Glomerular endothelial cell (primary cell): Measurements from ENCODE around the gene ACSBG1. TPM values are rescaled to one million over a fixed set of nuclear protein-coding genes. Genes with fewer than 3 reads are reported as not detected.

Experiments used
- DNase-seq: peaks from one replicate; pipeline ENCODE4 v3.0.0-alpha.2; 2011; ENCODE audit warnings: low read depth, low spot score; ENCODE audit errors: extremely low read depth
- total RNA-seq: library from RNA; depleted of rRNA; stranded (reverse); fragments of >200 nt; gene quantifications from 2 replicates; pipeline ENCODE4 v1.2.3, GENCODE V29; 2015

Gene ACSBG1
- total RNA-seq, 1 donor from 2014 or later = under 0.01 TPM

- no peak for DNase-seq
Measured at GRCh38 chr15:78223396-78224022, 10.9 kb downstream of the ACSBG1 start.

DNA sequence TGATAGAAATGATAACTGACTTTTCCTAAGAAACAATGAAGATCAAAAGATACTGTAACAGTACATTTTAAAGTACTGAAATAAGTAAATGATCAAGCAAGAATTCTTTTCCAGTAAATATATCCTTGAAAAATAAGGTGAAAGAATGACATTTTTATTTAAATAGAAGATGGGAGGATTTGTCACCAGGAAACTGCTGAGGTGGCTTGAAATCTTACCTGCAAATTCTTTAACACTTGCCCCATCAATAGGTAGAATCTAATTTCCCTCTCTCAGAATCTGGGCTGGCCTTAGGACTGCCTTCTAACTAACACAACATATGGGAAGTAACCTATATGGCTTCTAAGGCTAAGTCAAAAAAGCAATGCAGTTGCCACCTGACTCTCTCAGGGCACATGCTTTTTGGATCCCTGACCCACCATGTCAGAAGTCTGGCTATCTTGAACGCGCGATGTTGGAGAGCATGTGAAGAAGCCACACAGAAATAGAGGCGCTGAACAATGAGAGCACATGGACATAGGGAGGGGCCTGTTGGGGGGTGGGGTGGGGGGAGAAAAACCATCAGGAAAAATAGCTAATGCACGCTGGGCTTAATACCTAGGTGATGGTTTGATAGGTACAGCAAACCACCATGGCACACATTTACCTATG is 11.5 kb downstream of the ACSBG1 start:
- no peak for DNase-seq

GRCh38 chr15:78220713-78221112 is 13.7 kb downstream of the ACSBG1 start:
- DNase-seq = no peak

DNA sequence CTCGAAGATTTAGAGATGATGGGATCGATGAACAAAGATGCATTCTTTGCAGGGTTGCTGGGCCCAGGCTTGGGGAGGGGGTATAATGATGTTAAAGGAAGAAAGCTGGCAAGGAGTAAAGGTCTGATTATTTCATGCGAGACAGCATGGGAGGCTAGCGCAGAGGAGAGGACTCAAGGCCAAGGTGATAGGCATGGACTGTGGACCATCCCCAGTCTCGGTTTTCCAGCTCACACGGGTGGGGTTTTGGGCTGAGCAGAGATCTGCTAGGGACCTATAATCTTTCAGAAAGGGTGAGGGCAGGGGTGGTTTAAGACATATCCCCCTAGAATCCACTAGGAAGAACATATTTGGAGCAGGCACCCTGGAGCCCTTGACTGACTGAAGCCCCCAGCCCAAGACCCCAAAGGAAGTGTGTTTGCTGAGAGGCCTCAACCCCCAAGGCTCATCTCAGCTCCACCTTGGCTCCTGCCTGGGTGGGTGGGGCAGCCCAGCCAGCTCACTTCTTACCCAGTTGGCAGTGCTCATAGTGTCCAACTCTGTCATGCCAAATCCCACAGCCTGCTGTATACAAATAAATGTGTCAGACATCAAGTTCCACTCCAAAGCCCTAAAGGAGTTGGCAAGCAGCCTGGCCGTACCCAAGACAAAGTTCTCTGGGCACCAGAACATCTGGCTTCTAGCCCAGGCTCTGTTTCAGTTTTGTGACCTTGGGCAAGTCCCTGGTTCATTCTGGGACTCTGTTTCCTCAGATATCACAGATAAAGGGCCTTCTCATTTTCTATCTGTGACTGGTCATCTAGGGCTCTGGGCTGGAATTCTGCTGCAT is 17.9 kb downstream of the ACSBG1 start:
- no peak for DNase-seq

DNA sequence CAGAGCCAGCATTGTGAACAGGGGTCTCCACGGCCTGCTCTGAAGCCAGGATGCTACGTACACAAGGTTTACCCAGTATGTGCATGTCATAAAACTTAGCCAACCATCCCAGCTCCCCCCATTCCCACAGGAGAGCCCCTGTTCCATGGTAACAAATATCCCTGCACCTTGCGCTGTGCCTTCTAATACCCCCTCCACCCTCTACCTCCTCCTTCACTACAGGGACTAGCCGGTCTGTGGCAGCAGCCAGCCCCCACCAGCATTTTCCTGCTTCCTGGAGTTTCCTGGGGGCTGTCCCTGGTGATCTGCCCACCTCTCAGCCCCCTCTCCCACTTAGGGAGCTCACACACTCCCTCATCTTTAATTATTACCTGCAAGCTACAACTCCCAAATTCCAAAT is 20.4 kb downstream of the ACSBG1 start:
- no peak for DNase-seq

DNA sequence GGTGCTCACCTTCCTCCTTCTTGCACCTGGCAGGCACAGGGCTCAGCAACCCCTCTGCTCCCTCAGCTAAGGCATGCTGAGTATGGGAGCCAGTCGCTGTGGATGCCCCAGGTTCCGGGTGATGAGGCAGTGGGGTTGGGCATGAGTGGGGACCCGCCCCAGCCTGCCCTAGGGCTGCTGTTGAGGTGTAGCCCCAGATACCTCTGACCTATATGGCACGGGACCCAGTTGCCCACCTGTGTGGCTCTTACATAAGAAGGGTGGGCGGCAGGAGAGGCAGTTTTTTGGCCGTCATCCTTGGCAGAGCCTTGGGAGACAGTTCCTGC is 21.0 kb downstream of the ACSBG1 start:
- DNase-seq = no peak

- no peak for DNase-seq
Measured at GRCh38 chr15:78212546-78213424, 21.6 kb downstream of the ACSBG1 start.

GRCh38 chr15:78212008-78212407 is 22.4 kb downstream of the ACSBG1 start:
- no peak for DNase-seq

DNA sequence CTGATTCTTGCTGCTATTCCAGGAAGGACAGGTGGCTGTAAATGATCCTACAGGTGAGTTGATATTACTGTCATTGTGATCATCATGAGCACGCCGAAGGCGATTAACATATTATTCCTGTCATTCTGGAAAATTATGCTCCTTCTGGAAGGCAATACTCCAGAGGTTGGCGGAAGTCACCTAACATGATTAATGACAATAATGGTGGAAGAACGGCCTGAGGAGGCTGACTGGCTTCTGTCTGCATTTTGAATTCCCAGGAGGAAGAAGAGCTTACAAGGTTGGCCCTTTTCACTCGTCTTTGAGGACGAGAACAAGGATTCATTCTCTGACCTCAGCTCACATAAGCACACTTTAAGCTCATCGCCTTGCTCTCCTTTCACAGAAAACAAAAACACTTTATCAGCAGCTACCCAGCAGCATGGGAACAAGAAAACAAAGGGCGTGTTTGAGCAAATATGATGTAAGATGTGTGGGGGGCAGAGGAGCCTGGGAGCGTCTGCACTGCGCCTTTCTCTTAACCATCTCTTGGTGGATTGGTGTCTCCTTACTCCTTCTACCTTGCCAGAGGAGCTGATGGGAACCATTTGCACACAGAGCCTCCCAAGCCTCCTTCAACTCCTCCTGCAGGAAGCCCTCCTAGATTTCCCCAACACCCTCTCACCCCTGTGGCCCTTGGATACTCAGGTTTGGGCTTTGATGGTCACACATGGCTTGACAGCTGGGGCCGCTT is 23.0 kb downstream of the ACSBG1 start:
- no peak for DNase-seq

DNA sequence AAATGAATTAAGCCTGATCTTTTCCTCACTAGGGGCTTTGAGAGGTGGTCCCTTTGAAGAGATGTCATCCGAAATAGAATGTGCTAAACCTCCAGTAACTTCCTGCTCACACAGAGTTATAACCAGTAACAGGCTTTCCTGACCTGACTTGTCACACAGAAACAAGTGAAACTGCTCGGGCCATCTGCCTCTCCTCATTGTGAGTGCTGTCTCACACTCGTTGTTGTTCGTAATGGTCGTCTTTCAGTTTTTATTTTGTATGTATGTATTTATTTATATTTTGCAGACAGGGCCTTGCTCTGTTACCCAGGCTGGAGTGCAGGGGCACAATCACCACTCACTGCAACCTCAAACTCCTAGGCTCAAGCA is 24.0 kb downstream of the ACSBG1 start:
- no peak for DNase-seq

- no peak for DNase-seq
Measured at GRCh38 chr15:78209646-78210348, 24.6 kb downstream of the ACSBG1 start.

GRCh38 chr15:78208887-78209645 is 25.3 kb downstream of the ACSBG1 start:
- DNase-seq = no peak

DNA sequence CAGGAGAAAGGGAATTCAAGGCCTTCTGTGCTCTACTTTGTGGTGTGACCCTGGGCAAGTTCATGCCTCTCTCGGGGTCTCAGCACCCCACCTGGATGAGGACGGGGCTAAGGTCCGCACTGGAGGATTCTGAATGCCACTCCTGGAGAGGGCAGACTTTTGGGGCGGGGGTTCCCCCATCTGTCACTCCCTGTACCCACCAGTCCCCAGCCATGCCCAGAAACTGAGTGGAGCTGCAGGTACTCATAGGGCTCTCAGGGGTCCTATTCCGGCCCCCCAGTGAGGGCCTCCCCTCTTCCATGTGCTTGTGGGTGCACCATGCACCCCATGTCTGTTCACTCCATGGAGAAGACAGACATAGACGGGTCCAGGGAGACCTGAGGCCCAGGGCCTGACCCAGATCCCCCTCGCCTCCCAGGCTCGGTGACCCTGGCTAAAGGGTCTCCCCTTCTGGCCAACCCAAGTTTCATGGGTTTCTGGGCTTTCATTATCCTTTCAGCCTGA is 26.0 kb downstream of the ACSBG1 start:
- no peak for DNase-seq

- no peak for DNase-seq
Measured at GRCh38 chr15:78207641-78208340, 26.6 kb downstream of the ACSBG1 start.

GRCh38 chr15:78207110-78207458 is 27.3 kb downstream of the ACSBG1 start:
- no peak for DNase-seq

DNA sequence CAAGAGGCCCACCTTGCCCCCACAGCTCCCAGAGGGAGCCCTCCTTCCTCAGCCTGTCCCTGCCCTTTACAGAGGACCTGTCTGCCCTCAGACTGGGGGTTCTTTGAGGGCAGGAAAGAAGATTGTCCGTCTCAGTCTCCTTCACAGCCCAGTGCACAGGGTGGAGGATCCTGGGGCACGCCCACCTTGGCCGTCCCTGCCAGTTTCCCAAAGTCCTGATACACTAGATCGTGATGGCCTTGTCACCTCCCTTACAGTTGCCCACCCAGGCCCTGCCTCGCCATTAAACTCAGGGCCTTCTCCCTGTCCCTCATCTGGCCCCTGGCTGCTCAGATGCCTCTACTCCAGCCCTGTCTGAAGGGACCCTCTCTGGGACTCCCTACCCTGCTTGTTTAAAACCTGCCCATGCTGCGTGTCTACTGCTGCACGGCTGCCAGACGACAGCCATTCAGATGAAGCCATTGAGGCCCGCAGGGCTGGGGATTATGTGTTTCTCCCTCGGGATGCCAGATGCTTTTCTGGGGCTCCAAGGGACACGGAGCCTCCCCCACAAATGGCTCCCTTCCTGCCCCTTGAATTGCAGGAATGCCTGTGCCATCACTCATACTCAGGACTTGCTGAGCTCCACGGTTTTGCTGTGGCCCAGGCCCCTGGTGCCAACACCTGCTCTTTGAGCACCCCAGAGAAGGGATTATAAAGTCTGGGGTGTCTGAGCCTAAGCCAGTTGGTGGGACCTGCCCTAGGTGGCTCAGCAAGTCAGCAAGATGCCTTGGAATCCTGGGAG is 27.8 kb downstream of the ACSBG1 start:
- no peak for DNase-seq

DNA sequence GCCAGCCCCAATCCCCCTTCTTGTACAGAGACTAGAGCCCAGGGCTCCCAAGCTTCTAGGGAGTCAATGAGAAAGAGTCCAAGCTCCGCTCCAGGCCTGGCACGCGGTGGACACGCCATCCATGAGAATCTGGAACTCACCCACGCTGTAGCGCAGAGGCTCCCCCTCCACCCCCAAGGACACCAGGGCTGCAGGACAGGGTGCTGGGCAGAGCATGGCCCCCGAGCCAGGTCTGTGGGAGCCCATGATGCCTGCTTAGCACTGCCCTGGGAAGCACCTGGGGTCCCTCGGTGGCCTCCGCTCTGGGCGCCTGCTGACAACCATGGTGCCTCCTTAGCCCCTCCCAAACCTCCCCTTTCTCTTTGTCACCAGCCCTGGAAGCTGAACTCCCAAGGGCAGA is 28.5 kb downstream of the ACSBG1 start:
- DNase-seq = no peak

- DNase-seq = no peak
Measured at GRCh38 chr15:78205337-78205736, 29.0 kb downstream of the ACSBG1 start.
